ENCODE data around the gene VPS26C. TPM values are rescaled to one million over a fixed set of nuclear protein-coding genes. Genes with fewer than 3 reads are reported as not detected.

The VPS26C gene
- total and polyA plus RNA-seq, 10 of the 15 experiments (the other 5 are each of a cell fraction or from before 2014, with no cell fraction given): 32.5 to 65.1 (median 48.0) TPM

- H3K27ac ChIP-seq (ENCODE audit: control insufficient read depth, insufficient read depth): no peak overlapping the region
- no peak overlapping the region for H3K9ac ChIP-seq (ENCODE audit: control insufficient read depth, insufficient read depth, low read length)
- WGBS (ENCODE audit: insufficient coverage, insufficient replicate concordance, low lambda C conversion rate, missing lambda C conversion rate): 75% methylated on average over 4 of the region's 4 CpGs
- no peak for ATAC-seq
- no peak overlapping the region for H2AFZ ChIP-seq (ENCODE audit: control insufficient read depth, low read depth, low read length)
- no peaks in the 10 kb centered on the region for H3K27me3 ChIP-seq (replicated peaks in 1 of 2; ENCODE audit: control insufficient read depth in 2 of 2, insufficient read depth in 2 of 2, low read length in 1 of 2)
- TSS peak; percentile 21 for BruUV-seq (replicated peaks)
- H3K4me3 ChIP-seq: no peak overlapping the region
- H3K9me3 ChIP-seq (replicated peaks; ENCODE audit: control insufficient read depth, insufficient read depth, low read length): no peaks in the 10 kb centered on the region
- no peak for FAIRE-seq
- in situ Hi-C loops (cut with MboI) (no loop called here), intact Hi-C loops (cut with micrococcal nuclease; ENCODE audit: unreplicated experiment) (no loop called here)
- peaks cover 2 to 6% of the 10 kb centered on the region in 2 experiments; a peak in 3 of 4 replicates for H3K36me3 ChIP-seq (ENCODE audit: control insufficient read depth in 2 of 2, insufficient read depth in 2 of 2, low read length in 1 of 2)
- ChIA-PET CTCF (interaction anchor here (0.6 kb wide), 1 partner anchor 35 kb away, joined by 3 read pairs; no protein-coding TSS in a partner anchor), POLR2A (interaction anchor here (1.2 kb wide), 1 partner anchor 15 kb away, joined by 12 read pairs; no protein-coding TSS in a partner anchor), RAD21 (ENCODE audit: unreplicated experiment) (no interaction called here), SMC1A (ENCODE audit: uncharacterized antibody, unreplicated experiment) (interaction anchor here (1.5 kb wide), 1 partner anchor 9 kb away, joined by 3 read pairs; no protein-coding TSS in a partner anchor)
- no peaks in the 10 kb centered on the region for H4K20me1 ChIP-seq (ENCODE audit: control insufficient read depth, insufficient read depth)
- TF ChIP-seq NKRF (conservative IDR thresholded peaks at IDR 0.05): no peak
- no peak for TF ChIP-seq CREB1 (IDR thresholded peaks at IDR 0.05; ENCODE audit: low read depth)
- no peak for TF ChIP-seq SREBF2 (IDR thresholded peaks at IDR 0.05; ENCODE audit: low read length)
- no peak for TF ChIP-seq FOS (IDR thresholded peaks at IDR 0.05; ENCODE audit: borderline replicate concordance, extremely low read depth, insufficient read length)
- no peak for TF ChIP-seq CEBPZ (IDR thresholded peaks at IDR 0.05; ENCODE audit: low read depth, low read length)
- no peak for TF ChIP-seq ZNF274 (IDR thresholded peaks at IDR 0.05; ENCODE audit: insufficient read depth, insufficient read length)
- no peak for TF ChIP-seq MYC (IDR thresholded peaks at IDR 0.05; ENCODE audit: insufficient read depth, insufficient read length, insufficient replicate concordance, low read length, severe bottlenecking)
- no peak for TF ChIP-seq CHD2 (IDR thresholded peaks at IDR 0.05; ENCODE audit: borderline replicate concordance, low read depth, low read length)
- no peak for TF ChIP-seq ZZZ3 (IDR thresholded peaks at IDR 0.05; ENCODE audit: control insufficient read depth, insufficient read length, low read depth)
- TF ChIP-seq PRDM15 (CRISPR knock-in tag; IDR thresholded peaks at IDR 0.05): no peak
- TF ChIP-seq NBN (IDR thresholded peaks at IDR 0.05): no peak
- no peak for TF ChIP-seq TBL1XR1 (IDR thresholded peaks at IDR 0.05; ENCODE audit: low read depth, low read length)
- TF ChIP-seq SMC3 (IDR thresholded peaks at IDR 0.05; ENCODE audit: borderline replicate concordance, low read length): no peak
- no peak for TF ChIP-seq ZNF217 (IDR thresholded peaks at IDR 0.05)
- no peak overlapping the region for H3K4me2 ChIP-seq (ENCODE audit: control insufficient read depth, insufficient read depth)
- no peak for DNase-seq (ENCODE audit: low read depth, low spot score)
- no peaks in the 10 kb centered on the region for H3K79me2 ChIP-seq (ENCODE audit: control insufficient read depth, insufficient read depth, low read length)
- no peaks in the 10 kb centered on the region for H3K4me1 ChIP-seq (ENCODE audit: control insufficient read depth, insufficient read depth, low read length)
These were observed 74.1 kb downstream of the VPS26C start for GRCh38 chr21:37193006-37193405.
